Activated naive CD8-positive, alpha-beta T cell (primary cell): Measurements from ENCODE around the gene PRKCZ.
A peak's percentile ranks its signal among the peaks of the same experiment; 100 is the strongest.

Source experiments
- H3K27ac Mint-ChIP-seq: one replicate; pipeline ENCODE4 v1.8.0; 2021; ENCODE audit warnings: mixed read lengths
- H3K27me3 Mint-ChIP-seq: one replicate; pipeline ENCODE4 v1.8.0; 2021; ENCODE audit warnings: mixed read lengths
- H3K36me3 Mint-ChIP-seq: one replicate; pipeline ENCODE4 v1.8.0; 2021; ENCODE audit warnings: mixed read lengths
- H3K4me1 Mint-ChIP-seq: one replicate; pipeline ENCODE4 v1.8.0; 2021; ENCODE audit warnings: low read depth, mixed read lengths
- H3K4me3 Mint-ChIP-seq: one replicate; pipeline ENCODE4 v1.8.0; 2021; ENCODE audit warnings: mild to moderate bottlenecking, mixed read lengths
- H3K9me3 Mint-ChIP-seq: one replicate; pipeline ENCODE4 v1.8.0; 2021; ENCODE audit warnings: low read depth, mixed read lengths

Gene PRKCZ

GRCh38 chr1:2019571-2020309 lies 30.5 kb upstream of the PRKCZ start:
- Mint-ChIP-seq H3K27me3 (peaks cover 34% of the 10 kb centered on the region), H3K4me3 (peak overlapping the region; percentile 17), H3K4me1 (peaks cover 7% of the 10 kb centered on the region), H3K36me3 (no peaks in the 10 kb centered on the region), H3K9me3 (no peaks in the 10 kb centered on the region), H3K27ac (no peak overlapping the region)

- H3K36me3 Mint-ChIP-seq = no peaks in the 10 kb centered on the region
- peak overlapping the region; percentile 17 for H3K4me3 Mint-ChIP-seq
- no peaks in the 10 kb centered on the region for H3K9me3 Mint-ChIP-seq
- H3K4me1 Mint-ChIP-seq = peaks cover 7% of the 10 kb centered on the region
- H3K27ac Mint-ChIP-seq = no peak overlapping the region
- peaks cover 32% of the 10 kb centered on the region for H3K27me3 Mint-ChIP-seq
Measured at GRCh38 chr1:2020310-2020655, 29.9 kb upstream of the PRKCZ start.

- Mint-ChIP-seq H3K4me1 (peaks cover 7% of the 10 kb centered on the region), H3K27me3 (peaks cover 25% of the 10 kb centered on the region), H3K27ac (no peak overlapping the region), H3K36me3 (no peaks in the 10 kb centered on the region), H3K4me3 (no peak overlapping the region), H3K9me3 (no peaks in the 10 kb centered on the region)
Measured at GRCh38 chr1:2021550-2021949, 28.7 kb upstream of the PRKCZ start.

- Mint-ChIP-seq H3K27me3 (peaks cover 20% of the 10 kb centered on the region), H3K9me3 (no peaks in the 10 kb centered on the region), H3K36me3 (no peaks in the 10 kb centered on the region), H3K27ac (no peak overlapping the region), H3K4me1 (peaks cover 7% of the 10 kb centered on the region), H3K4me3 (no peak overlapping the region)
Measured at GRCh38 chr1:2022063-2022770, 28.0 kb upstream of the PRKCZ start.

- H3K36me3 Mint-ChIP-seq = no peaks in the 10 kb centered on the region
- H3K27ac Mint-ChIP-seq = no peak overlapping the region
- peaks cover 13% of the 10 kb centered on the region for H3K27me3 Mint-ChIP-seq
- no peaks in the 10 kb centered on the region for H3K9me3 Mint-ChIP-seq
- peaks cover 4% of the 10 kb centered on the region for H3K4me1 Mint-ChIP-seq
- no peak overlapping the region for H3K4me3 Mint-ChIP-seq
Measured at GRCh38 chr1:2023187-2023586, 27.0 kb upstream of the PRKCZ start.

- peaks cover 9% of the 10 kb centered on the region for H3K27me3 Mint-ChIP-seq
Measured at GRCh38 chr1:2024451-2024850, 25.8 kb upstream of the PRKCZ start.

GRCh38 chr1:2024887-2025286 lies 25.3 kb upstream of the PRKCZ start:
- Mint-ChIP-seq H3K9me3 (no peaks in the 10 kb centered on the region), H3K4me1 (no peaks in the 10 kb centered on the region), H3K4me3 (no peak overlapping the region)

More at GRCh38 chr1:2024451-2024850, 25.8 kb upstream of the PRKCZ start:
- Mint-ChIP-seq H3K27ac (no peak overlapping the region), H3K4me1 (no peaks in the 10 kb centered on the region), H3K36me3 (no peaks in the 10 kb centered on the region), H3K4me3 (no peak overlapping the region), H3K9me3 (no peaks in the 10 kb centered on the region)

GRCh38 chr1:2025491-2025981 lies 24.7 kb upstream of the PRKCZ start:
- Mint-ChIP-seq H3K27me3 (peaks cover 9% of the 10 kb centered on the region), H3K36me3 (no peaks in the 10 kb centered on the region), H3K4me1 (no peaks in the 10 kb centered on the region), H3K9me3 (no peaks in the 10 kb centered on the region), H3K4me3 (no peak overlapping the region), H3K27ac (no peak overlapping the region)

More at GRCh38 chr1:2024887-2025286, 25.3 kb upstream of the PRKCZ start:
- H3K27me3 Mint-ChIP-seq = peaks cover 9% of the 10 kb centered on the region
- no peak overlapping the region for H3K27ac Mint-ChIP-seq
- no peaks in the 10 kb centered on the region for H3K36me3 Mint-ChIP-seq

GRCh38 chr1:2027961-2028583 lies 22.1 kb upstream of the PRKCZ start:
- Mint-ChIP-seq H3K9me3 (no peaks in the 10 kb centered on the region), H3K27ac (no peak overlapping the region), H3K36me3 (no peaks in the 10 kb centered on the region), H3K4me1 (no peaks in the 10 kb centered on the region), H3K27me3 (no peaks in the 10 kb centered on the region), H3K4me3 (no peak overlapping the region)

- Mint-ChIP-seq H3K27me3 (no peaks in the 10 kb centered on the region), H3K4me1 (no peaks in the 10 kb centered on the region), H3K9me3 (no peaks in the 10 kb centered on the region), H3K27ac (no peak overlapping the region), H3K4me3 (no peak overlapping the region), H3K36me3 (no peaks in the 10 kb centered on the region)
Measured at GRCh38 chr1:2028870-2029560, 21.2 kb upstream of the PRKCZ start.

- no peaks in the 10 kb centered on the region for H3K4me1 Mint-ChIP-seq
- no peak overlapping the region for H3K4me3 Mint-ChIP-seq
- H3K9me3 Mint-ChIP-seq = no peaks in the 10 kb centered on the region
- H3K27me3 Mint-ChIP-seq = no peaks in the 10 kb centered on the region
- H3K27ac Mint-ChIP-seq = no peak overlapping the region
- no peaks in the 10 kb centered on the region for H3K36me3 Mint-ChIP-seq
Measured at GRCh38 chr1:2029561-2029960, 20.6 kb upstream of the PRKCZ start.

- Mint-ChIP-seq H3K9me3 (no peaks in the 10 kb centered on the region), H3K27me3 (no peaks in the 10 kb centered on the region), H3K27ac (no peak overlapping the region), H3K4me1 (no peaks in the 10 kb centered on the region), H3K4me3 (no peak overlapping the region), H3K36me3 (no peaks in the 10 kb centered on the region)
Measured at GRCh38 chr1:2030076-2030871, 19.9 kb upstream of the PRKCZ start.

- no peaks in the 10 kb centered on the region for H3K9me3 Mint-ChIP-seq
- no peak overlapping the region for H3K27ac Mint-ChIP-seq
- no peaks in the 10 kb centered on the region for H3K27me3 Mint-ChIP-seq
- H3K4me1 Mint-ChIP-seq = no peaks in the 10 kb centered on the region
- no peak overlapping the region for H3K4me3 Mint-ChIP-seq
- no peaks in the 10 kb centered on the region for H3K36me3 Mint-ChIP-seq
Measured at GRCh38 chr1:2031546-2032540, 18.4 kb upstream of the PRKCZ start.
